NCI-H82 (cell line): ENCODE results near the gene TM9SF4.

ENCODE experiments used
- DNase-seq: peaks from one replicate; lab custom pipeline; 2025; lab: John Stamatoyannopoulos, UW

TM9SF4 gene

GRCh38 chr20:32109392-32110172 is at the start of gene TM9SF4:
Gene TM9SF4, plus strand, starts transcription at chr20:32109714. Its CDS starts 27 bp downstream, at chr20:32109741.
- DNase-seq, result peak; percentile 98

GRCh38 chr20:32062776-32063170 is 46.7 kb upstream of the TM9SF4 start:
- no peak for DNase-seq

- no peak for DNase-seq
These were observed 45.8 kb upstream of the TM9SF4 start for GRCh38 chr20:32063695-32064094.

- DNase-seq, result no peak
These were observed 44.8 kb upstream of the TM9SF4 start for GRCh38 chr20:32064667-32065066.

GRCh38 chr20:32067234-32067821 is 42.2 kb upstream of the TM9SF4 start:
- no peak for DNase-seq

- no peak for DNase-seq
These were observed 41.3 kb upstream of the TM9SF4 start for GRCh38 chr20:32068174-32068573.

- no peak for DNase-seq
These were observed 39.8 kb upstream of the TM9SF4 start for GRCh38 chr20:32069711-32070110.

GRCh38 chr20:32070282-32070681 is 39.2 kb upstream of the TM9SF4 start:
- no peak for DNase-seq

- no peak for DNase-seq
These were observed 38.8 kb upstream of the TM9SF4 start for GRCh38 chr20:32070690-32071213.

GRCh38 chr20:32071395-32072167 is 37.9 kb upstream of the TM9SF4 start:
- no peak for DNase-seq

GRCh38 chr20:32072168-32072750 is 37.3 kb upstream of the TM9SF4 start:
- DNase-seq, result peak; percentile 60

- DNase-seq, result no peak
These were observed 34.0 kb upstream of the TM9SF4 start for GRCh38 chr20:32075534-32075933.

GRCh38 chr20:32077190-32077589 is 32.3 kb upstream of the TM9SF4 start:
- DNase-seq, result no peak

- no peak for DNase-seq
These were observed 31.2 kb upstream of the TM9SF4 start for GRCh38 chr20:32078322-32078721.

- no peak for DNase-seq
These were observed 30.7 kb upstream of the TM9SF4 start for GRCh38 chr20:32078791-32079190.

- DNase-seq, result peak; percentile 15
These were observed 29.8 kb upstream of the TM9SF4 start for GRCh38 chr20:32079655-32080109.

GRCh38 chr20:32080783-32081182 is 28.7 kb upstream of the TM9SF4 start:
- no peak for DNase-seq

GRCh38 chr20:32083469-32083868 is 26.0 kb upstream of the TM9SF4 start:
- DNase-seq, result no peak

GRCh38 chr20:32087070-32087469 is 22.4 kb upstream of the TM9SF4 start:
- no peak for DNase-seq

GRCh38 chr20:32088759-32089158 is 20.8 kb upstream of the TM9SF4 start:
- no peak for DNase-seq

- no peak for DNase-seq
These were observed 19.7 kb upstream of the TM9SF4 start for GRCh38 chr20:32089637-32090362.
